Adipocyte (in vitro differentiated cells): ENCODE measurements around the gene RGS6.

Experiments used
- DNase-seq: peaks from one replicate; pipeline ENCODE4 v3.0.0-alpha.2; 2015; ENCODE audit warnings: low read depth
- H3K27me3 ChIP-seq: replicated peaks from 2 replicates; pipeline ENCODE4 v1.7.0; 2013; ENCODE audit warnings: mild to moderate bottlenecking, low read length, moderate library complexity; ENCODE audit not compliant: control insufficient read depth, insufficient read depth
- H3K36me3 ChIP-seq: 2 replicates; pipeline ENCODE4 v1.7.0; 2013; ENCODE audit warnings: low read length, mild to moderate bottlenecking, moderate library complexity; ENCODE audit not compliant: control insufficient read depth, insufficient read depth, severe bottlenecking
- H3K4me1 ChIP-seq: 2 replicates; pipeline ENCODE4 v1.7.0; 2013; ENCODE audit warnings: mild to moderate bottlenecking, low read length, moderate library complexity; ENCODE audit not compliant: control insufficient read depth, insufficient read depth
- H3K4me3 ChIP-seq: 2 replicates; pipeline ENCODE4 v1.7.0; 2013; ENCODE audit warnings: mild to moderate bottlenecking, low read length, moderate library complexity
- H3K9ac ChIP-seq: 2 replicates; pipeline ENCODE4 v1.7.0; 2013; ENCODE audit warnings: mild to moderate bottlenecking, low read length, moderate library complexity
- H3K9me3 ChIP-seq: 2 replicates; pipeline ENCODE4 v1.7.0; 2013; ENCODE audit warnings: mild to moderate bottlenecking, low read length, moderate library complexity; ENCODE audit not compliant: control insufficient read depth

RGS6 gene

DNA sequence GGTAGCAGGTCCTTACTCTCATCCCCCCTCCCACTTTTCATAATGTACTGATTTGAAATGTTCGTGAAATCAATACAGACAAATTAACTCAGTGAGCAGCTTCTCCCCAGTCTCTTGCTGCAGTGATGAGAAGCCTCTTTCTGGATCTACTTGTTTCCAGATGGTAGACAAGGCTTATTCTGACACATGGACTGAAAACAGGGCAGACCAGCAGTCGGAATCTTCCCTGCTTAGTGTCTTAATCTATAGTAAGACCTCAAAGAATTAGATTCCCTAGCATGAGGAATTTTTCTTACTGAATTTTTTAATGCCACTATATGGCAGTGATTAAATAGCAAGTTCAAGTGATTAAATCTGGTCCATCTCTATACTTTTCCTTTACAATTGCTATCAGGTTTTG is 120.1 kb downstream of the RGS6 start:
- Histone ChIP-seq H3K4me1 (no peaks in the 10 kb centered on the region), H3K9me3 (no peaks in the 10 kb centered on the region), H3K36me3 (no peaks in the 10 kb centered on the region), H3K9ac (no peak overlapping the region), H3K4me3 (no peak overlapping the region), H3K27me3 (no peaks in the 10 kb centered on the region)
- no peak for DNase-seq

GRCh38 chr14:72053651-72054050 is 121.4 kb downstream of the RGS6 start:
- Histone ChIP-seq H3K36me3 (no peaks in the 10 kb centered on the region), H3K4me1 (no peaks in the 10 kb centered on the region), H3K9ac (no peak overlapping the region), H3K4me3 (no peak overlapping the region), H3K9me3 (no peaks in the 10 kb centered on the region), H3K27me3 (no peaks in the 10 kb centered on the region)
- no peak for DNase-seq

GRCh38 chr14:72054911-72055310 is 122.7 kb downstream of the RGS6 start:
- no peak for DNase-seq
- H3K36me3 ChIP-seq: no peaks in the 10 kb centered on the region
- no peaks in the 10 kb centered on the region for H3K4me1 ChIP-seq
- H3K9ac ChIP-seq: no peak overlapping the region
- H3K9me3 ChIP-seq: no peaks in the 10 kb centered on the region
- H3K27me3 ChIP-seq: no peaks in the 10 kb centered on the region
- no peak overlapping the region for H3K4me3 ChIP-seq

GRCh38 chr14:72057701-72058285 is 125.6 kb downstream of the RGS6 start:
- Histone ChIP-seq H3K4me3 (no peak overlapping the region), H3K27me3 (no peaks in the 10 kb centered on the region), H3K9me3 (no peaks in the 10 kb centered on the region), H3K4me1 (no peaks in the 10 kb centered on the region), H3K36me3 (no peaks in the 10 kb centered on the region), H3K9ac (no peak overlapping the region)
- no peak for DNase-seq

DNA sequence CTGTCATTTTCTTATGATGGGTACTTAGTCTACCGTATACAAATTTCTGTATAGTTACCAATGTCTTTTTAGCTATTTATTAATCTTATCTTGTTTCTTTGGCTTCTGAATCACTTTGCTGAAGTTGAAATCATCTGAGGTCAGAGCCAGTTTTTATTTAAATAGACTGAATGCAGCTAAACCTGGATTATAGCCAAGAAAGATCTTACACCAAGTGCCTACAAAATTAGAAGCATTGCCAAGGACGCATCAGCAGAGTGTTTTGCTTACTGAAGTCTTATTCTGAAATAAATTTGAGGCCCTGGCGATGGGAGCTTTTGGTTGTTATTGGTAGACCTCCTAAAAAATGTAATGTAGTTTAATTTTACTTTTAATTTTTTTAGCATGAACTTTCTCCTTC is 128.2 kb downstream of the RGS6 start:
- Histone ChIP-seq H3K4me3 (no peak overlapping the region), H3K9me3 (no peaks in the 10 kb centered on the region), H3K4me1 (no peaks in the 10 kb centered on the region), H3K27me3 (no peaks in the 10 kb centered on the region), H3K36me3 (no peaks in the 10 kb centered on the region), H3K9ac (no peak overlapping the region)
- no peak for DNase-seq

DNA sequence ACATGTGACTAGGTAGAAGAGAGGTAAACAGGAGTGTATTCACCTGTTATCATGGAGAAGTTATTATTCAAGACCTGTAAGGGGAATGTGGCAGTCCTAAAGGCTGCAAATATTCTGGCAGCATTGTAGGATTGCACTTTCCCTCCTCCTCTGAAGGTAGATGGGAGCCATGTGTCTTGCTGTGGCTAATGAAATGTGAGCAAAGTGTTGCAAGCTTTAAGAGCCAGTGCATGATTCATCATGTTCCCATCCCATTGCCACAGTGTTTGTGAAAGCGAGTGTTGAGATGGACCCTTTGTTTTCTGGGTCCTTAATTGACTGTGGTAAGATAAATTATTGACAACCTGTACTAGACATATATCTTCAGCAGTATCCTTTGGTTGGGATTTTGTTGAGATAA is 128.7 kb downstream of the RGS6 start:
- H3K9ac ChIP-seq: no peak overlapping the region
- no peak overlapping the region for H3K4me3 ChIP-seq
- no peaks in the 10 kb centered on the region for H3K4me1 ChIP-seq
- DNase-seq: no peak
- H3K9me3 ChIP-seq: no peaks in the 10 kb centered on the region
- H3K36me3 ChIP-seq: no peaks in the 10 kb centered on the region
- no peaks in the 10 kb centered on the region for H3K27me3 ChIP-seq

- DNase-seq: no peak
- no peaks in the 10 kb centered on the region for H3K9me3 ChIP-seq
- no peak overlapping the region for H3K9ac ChIP-seq
- H3K4me1 ChIP-seq: no peaks in the 10 kb centered on the region
- H3K36me3 ChIP-seq: no peaks in the 10 kb centered on the region
- no peak overlapping the region for H3K4me3 ChIP-seq
- no peaks in the 10 kb centered on the region for H3K27me3 ChIP-seq
Observed at GRCh38 chr14:72061718-72062117, 129.5 kb downstream of the RGS6 start.

- Histone ChIP-seq H3K4me1 (no peaks in the 10 kb centered on the region), H3K36me3 (no peaks in the 10 kb centered on the region), H3K9ac (no peak overlapping the region), H3K9me3 (no peaks in the 10 kb centered on the region), H3K27me3 (no peaks in the 10 kb centered on the region), H3K4me3 (no peak overlapping the region)
- no peak for DNase-seq
Observed at GRCh38 chr14:72063761-72064282, 131.6 kb downstream of the RGS6 start.

GRCh38 chr14:72064501-72064900 is 132.3 kb downstream of the RGS6 start:
- no peak for DNase-seq
- no peak overlapping the region for H3K9ac ChIP-seq
- no peaks in the 10 kb centered on the region for H3K27me3 ChIP-seq
- H3K36me3 ChIP-seq: no peaks in the 10 kb centered on the region
- no peak overlapping the region for H3K4me3 ChIP-seq
- no peaks in the 10 kb centered on the region for H3K9me3 ChIP-seq
- no peaks in the 10 kb centered on the region for H3K4me1 ChIP-seq

DNA sequence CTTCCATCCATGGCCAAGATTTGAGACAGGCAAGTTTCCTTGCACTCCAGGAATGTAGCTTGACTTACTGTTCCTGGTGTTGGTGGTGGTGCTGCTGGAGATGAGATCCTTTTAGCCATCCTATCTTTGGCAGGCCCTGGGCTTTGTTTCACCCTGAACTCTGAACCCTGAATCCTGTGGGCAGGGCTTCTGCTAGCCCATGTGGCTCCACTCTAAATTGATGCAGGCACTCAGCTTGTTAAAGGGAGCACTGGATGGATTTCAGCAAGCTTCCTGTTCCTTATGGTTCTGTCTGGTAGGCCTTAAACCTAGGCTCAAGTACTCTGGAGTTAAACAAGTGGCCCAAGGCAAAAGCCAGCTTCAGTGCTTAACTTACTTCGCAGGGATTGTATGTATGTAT is 138.2 kb downstream of the RGS6 start:
- no peaks in the 10 kb centered on the region for H3K9me3 ChIP-seq
- no peaks in the 10 kb centered on the region for H3K27me3 ChIP-seq
- no peaks in the 10 kb centered on the region for H3K4me1 ChIP-seq
- H3K9ac ChIP-seq: no peak overlapping the region
- DNase-seq: no peak
- no peaks in the 10 kb centered on the region for H3K36me3 ChIP-seq
- no peak overlapping the region for H3K4me3 ChIP-seq

- Histone ChIP-seq H3K4me3 (no peak overlapping the region), H3K4me1 (no peaks in the 10 kb centered on the region), H3K36me3 (no peaks in the 10 kb centered on the region), H3K27me3 (no peaks in the 10 kb centered on the region), H3K9ac (no peak overlapping the region), H3K9me3 (no peaks in the 10 kb centered on the region)
- no peak for DNase-seq
Observed at GRCh38 chr14:72075649-72076334, 143.6 kb downstream of the RGS6 start.

GRCh38 chr14:72081137-72081536 is 148.9 kb downstream of the RGS6 start:
- H3K4me3 ChIP-seq: no peak overlapping the region
- no peaks in the 10 kb centered on the region for H3K36me3 ChIP-seq
- no peak for DNase-seq
- no peak overlapping the region for H3K9ac ChIP-seq
- no peaks in the 10 kb centered on the region for H3K9me3 ChIP-seq
- H3K27me3 ChIP-seq: no peaks in the 10 kb centered on the region
- no peaks in the 10 kb centered on the region for H3K4me1 ChIP-seq
